Left renal pelvis (tissue), 4 donors: ENCODE results near the gene EXD2. TPM values are rescaled to one million over a fixed set of nuclear protein-coding genes. Genes with fewer than 3 reads are reported as not detected.

ENCODE experiments used
- DNase-seq, 4 donors: peaks; one replicate each; pipeline ENCODE4 v3.0.0-alpha.2; 2013; ENCODE audit warnings: low read depth in 4 of 4, low spot score in 3 of 4
- polyA plus RNA-seq, 4 donors: library from polyadenylated mRNA; unstranded; fragments of 120-200 nt; gene quantifications; one replicate each; pipeline ENCODE4 v1.2.1, GENCODE V29; 2013; ENCODE audit not compliant: insufficient read length in 4 of 4

Gene EXD2
- polyA plus RNA-seq, 4 donors, result 22.6 to 34.9 (median 31.8) TPM

DNA sequence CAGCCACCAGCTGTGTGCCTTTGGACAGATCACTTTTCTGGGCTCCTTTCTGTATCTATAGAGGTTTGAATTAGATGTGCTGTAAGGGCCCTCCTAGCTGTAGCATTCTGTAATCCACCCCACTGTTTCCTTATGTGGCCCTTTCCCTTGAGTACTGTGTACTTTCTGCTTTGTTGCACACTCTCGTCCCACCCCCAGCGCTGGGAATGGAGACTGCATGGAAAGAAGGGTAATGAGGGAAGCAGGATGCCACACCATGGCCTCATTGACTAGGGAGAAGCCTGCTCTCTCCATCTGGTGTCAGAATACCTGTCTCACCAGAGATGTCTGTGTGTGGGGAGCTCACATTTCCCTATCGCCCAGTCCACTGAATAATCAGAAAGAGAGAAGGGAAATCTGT is 55.0 kb downstream of the EXD2 start:
- DNase-seq, result no peak

DNA sequence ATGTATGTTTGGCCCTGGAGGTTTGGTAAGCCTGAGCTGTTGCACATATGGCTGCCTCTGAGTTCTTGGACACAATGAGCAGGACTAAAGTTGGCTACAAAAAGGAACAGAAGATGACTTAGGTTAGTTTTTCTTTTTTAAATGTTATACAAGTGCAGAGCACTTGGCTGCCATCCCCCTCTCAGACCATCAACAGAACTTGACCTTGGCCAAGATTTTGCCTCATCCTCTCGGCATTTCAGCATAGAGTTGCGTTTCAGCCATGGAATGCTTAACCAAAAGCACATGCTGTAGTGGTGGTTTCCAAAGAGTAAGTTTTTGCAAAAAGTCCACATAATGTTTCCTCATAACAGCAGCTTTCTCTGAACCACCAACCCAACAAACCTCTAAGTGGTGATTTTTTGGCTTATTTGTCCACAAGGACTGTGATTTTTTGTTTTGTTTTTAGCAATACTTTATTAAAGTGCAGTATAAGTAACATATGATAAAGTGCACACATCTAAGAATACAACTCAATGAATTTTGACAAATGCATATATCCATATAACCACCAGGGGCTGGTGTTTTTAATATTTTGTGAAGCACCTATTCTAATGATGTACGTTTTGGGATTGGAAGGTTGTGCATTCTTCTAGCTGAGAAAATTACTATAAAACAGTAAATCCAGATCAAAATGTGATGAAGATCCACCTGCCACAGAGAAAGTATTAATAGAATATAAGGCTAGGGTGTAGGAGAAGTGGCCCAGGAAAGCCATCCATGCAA is 56.6 kb downstream of the EXD2 start:
- DNase-seq, result no peak

GRCh38 chr14:69249603-69250002 is 58.3 kb downstream of the EXD2 start:
- no peak for DNase-seq

DNA sequence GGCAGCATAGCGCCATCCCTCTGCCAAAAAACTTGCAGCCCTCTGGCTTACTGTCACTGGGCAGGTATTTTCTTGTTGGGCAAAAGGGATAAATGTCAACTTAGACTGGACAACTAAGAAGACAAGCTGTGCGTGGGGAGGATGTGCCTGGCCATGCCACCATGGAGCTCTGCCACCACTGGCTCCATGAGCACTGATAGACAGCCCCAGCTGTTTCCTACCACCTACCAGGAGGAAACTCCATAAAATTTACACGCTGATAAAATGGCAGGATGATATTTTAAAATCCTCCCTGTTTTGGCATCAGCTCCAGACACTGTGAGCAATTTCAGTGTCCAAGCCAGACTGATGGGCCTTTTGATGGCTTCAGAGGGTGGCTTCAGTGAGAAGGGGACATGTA is 61.6 kb downstream of the EXD2 start:
- DNase-seq, result no peak

GRCh38 chr14:69259168-69259526 is 67.8 kb downstream of the EXD2 start:
- DNase-seq, result no peak

DNA sequence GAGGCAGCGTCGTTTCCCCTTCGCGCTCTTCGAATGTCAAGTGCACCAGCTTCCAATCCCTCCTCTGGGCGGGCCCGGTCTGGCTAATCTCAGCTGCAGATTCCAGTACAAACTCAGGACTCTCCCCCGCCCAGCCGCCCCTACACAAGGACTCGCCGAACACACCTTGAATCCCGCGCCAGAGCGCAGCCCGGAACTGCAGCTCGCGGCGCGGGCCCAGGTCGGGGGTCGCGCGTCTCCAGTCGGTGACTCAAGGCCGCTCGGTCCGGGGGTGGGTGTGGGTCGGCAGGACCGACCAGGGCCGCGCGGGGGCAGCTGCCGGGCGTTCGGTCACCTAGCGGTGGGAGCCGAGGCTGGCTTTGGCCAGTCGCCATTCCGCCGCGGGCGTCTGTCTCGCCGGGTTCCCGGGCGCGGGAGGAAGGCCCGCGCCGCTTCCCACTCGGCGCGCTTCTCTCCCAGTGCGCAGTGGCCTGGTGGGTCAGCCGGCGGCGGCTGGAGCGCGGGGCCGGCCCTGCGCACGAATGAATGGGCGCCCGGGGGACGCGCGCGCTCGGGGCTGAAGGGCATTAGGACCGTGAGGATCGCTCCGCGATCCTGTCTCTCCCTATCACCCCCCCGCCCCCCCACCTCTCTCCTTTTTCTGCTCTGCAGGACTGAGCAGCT is 68.4 kb downstream of the EXD2 start, which contains the start of gene GALNT16:
GALNT16 (plus strand) TSS at position 632 of the 663 bp plus-strand sequence. CDS start 133 bp downstream, outside the sequence.
- no peak for DNase-seq

GRCh38 chr14:69260190-69260860 is 69.0 kb downstream of the EXD2 start:
- DNase-seq, result no peak

- no peak for DNase-seq
These were observed 69.7 kb downstream of the EXD2 start for GRCh38 chr14:69260861-69261564.

GRCh38 chr14:69261761-69262331 is 70.5 kb downstream of the EXD2 start:
- DNase-seq, result no peak

DNA sequence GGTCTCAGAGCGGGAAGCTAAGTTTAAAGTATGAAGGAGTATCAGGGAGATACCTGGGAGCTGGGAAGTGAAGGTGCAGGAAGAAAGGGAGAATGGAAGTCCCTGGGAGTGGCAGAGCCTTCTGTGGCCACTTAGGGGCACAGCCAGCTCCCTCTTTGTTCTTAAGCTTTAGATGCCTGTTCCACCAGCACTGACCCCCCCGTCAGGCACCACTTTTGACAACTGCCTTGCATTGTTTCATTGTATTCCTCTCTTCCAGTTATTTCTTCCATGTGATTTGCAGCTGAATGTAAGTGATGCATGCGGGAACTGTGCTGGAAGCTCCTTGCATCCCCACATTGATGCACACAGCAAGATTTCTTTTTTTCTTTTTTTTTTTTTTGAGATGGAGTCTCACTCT is 71.2 kb downstream of the EXD2 start:
- no peak for DNase-seq

DNA sequence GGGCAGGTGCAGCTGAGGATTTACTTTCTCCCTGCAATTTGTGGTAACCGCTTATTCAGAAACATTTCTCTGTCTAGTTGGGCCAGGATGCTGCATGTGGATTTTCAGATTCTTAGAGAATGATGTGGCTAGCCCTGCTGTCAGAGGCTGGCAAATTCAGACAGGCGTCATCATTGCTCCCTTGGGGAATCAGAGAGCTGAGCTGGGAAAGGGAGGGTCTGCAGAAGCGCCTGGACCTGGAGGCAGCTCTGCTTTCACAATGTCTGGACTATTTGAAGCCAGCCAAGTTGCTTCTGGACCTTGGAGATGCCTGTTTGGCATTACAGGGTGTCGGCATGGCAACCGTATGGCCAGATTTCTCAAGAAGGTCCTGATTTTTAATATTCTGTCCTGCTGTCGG is 72.1 kb downstream of the EXD2 start:
- DNase-seq, result no peak

DNA sequence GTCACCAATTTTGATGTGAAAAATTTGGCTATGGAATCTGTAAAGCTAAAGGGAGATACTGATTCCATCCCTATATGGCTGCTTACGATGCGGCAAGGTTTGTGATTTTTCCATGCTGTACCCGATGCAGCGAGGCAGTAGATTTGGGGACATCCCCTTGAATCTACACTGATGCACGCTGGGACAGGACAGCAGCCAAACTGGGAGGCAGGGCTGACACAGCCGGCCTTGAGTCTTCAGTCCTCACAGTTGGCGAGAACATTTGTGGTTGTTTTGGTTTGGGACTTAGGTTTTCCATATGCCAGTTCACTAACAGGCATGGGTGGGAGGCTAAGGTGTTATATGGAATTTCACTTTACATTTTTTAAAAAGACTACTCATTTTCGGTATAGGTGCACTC is 72.5 kb downstream of the EXD2 start:
- DNase-seq, result no peak

DNA sequence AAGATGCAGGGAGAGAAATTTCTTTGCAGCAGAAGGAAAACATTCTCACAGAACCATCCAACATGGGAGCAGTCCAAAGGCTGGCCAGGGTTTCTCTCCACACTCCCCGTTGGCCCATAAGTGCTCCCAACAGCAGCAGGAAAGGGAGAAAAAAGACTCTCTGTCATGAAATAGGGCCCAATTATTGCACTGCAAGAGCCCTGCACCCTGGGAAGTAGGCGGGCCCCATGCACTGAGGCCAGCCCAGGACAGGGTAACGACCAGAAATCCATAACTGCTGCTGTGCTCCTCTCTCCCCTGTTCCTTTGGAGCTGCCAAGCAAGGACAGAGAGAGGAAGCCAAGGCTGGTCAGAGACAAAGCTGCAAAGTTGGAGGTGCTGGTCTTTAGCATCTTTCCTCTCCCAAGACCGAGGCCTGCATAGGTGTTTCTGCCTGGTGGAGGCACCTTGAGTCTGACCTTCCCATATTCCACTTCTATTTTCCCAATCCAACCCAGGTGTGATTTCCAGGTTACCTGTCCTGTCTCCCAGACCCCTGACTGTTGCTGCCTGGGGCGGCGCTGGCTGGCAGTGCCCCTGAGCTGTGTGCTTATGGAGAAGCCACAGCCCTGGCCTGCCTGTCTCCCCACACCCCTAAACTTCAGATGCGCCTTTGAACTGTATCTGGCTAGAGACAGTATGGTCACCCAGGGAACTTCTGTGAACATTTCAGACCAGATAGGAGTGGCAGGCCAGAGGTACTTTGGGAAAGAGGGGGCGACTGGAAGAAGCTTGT is 75.5 kb downstream of the EXD2 start:
- no peak for DNase-seq

DNA sequence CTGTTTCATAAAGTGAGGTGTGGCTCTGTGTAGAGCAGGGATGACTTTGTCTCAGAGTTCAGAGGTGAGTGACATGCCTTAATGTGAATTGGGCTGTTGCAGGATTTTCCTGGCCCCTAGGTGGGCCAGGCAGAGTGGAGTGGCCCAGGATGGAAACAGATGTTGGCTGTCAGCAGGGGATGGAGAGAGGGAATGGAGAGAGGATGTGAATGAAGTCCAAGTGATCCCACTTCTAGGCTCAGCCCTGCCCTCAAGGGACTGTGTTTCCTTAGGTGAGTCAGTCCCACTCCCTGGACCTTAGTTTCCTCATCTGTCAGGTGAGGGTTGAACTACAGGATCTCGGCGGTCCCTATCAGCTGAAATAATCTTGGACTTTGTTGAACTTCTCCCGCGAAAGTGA is 76.2 kb downstream of the EXD2 start:
- DNase-seq, result no peak

- DNase-seq, result no peak
These were observed 76.9 kb downstream of the EXD2 start for GRCh38 chr14:69268223-69268622.

- no peak for DNase-seq
These were observed 77.5 kb downstream of the EXD2 start for GRCh38 chr14:69268763-69269162.

DNA sequence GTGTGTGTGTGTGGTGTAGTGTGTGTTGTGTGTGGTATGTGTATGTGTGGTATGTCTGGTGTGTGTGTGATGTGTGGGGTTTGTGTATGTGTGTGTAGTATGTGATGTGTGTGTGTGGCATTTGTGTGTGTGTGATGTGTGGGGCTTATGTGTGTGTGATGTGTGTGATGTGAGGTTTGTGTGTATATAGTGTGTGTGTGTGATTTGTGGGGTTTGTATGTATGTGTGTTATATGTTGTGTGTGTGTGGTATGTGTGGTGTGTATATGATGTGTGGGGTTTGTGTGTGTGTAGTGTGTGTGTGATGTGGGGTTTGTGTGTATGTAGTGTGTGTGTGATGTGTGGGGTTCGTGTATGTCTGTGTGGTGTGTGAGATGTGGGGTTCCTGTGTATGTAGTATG is 78.1 kb downstream of the EXD2 start:
- no peak for DNase-seq

DNA sequence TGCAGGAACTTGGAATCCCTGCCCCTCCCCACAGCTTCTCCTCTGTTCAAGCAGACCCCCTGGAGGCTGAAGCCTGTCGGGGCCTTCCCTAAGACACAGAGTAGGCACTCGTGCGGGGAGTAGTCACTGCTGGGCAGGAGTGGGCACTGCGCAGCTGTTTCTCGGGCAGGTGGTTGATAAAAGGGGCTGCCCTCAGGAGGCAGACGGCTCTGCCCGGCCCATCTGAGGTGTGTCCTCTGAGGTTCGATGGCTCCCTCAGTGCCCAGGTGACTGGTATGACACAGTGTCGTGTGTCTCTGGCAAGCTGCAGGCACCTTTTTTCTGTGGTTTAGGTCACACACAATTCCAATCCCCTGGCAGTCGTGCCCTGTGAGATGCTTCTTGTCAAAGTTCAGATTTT is 78.8 kb downstream of the EXD2 start:
- no peak for DNase-seq

DNA sequence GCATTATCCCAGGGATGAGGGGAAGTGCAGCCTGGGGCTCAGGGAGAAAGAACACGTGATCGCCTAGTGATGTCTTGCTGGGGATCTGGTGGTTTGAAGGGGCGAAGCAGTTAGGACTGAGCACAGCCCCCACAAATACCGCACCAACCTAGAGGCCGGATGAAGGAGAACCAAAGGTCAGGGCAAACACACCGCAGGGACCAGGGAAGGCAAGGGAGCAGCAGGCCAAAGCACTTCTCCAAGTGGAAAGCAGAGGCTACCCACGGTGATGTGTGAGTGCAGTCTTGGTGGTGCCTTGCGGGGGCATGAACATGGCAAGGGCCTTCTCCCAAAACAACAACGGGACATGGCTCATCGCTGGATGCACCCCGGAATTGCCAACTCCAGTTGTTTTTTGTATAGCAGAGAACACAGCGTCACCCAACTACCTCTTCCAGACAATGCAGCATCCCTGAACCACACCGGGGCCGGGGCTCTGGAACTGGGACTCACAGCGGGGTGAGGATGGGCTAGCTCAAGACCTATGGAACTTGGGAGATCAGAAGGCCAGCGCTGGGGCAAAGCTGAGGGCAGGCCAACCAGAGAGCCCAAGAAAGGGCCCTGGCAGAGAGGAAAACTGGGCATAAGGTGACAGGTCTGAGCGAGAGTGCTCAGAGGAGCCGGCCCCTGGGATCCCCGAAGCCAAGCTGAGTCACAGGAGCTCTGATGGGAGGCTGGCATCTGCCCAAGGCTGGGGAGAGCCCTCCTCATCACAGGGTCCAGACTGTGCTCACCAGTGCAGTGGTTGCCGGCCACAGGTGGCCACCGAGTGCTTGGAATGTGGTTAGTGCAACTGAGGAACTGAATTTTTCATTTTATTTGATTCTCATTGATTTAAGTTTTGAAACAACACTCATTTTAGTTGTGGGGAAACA is 79.8 kb downstream of the EXD2 start:
- no peak for DNase-seq
